ENCODE measurements around the gene BRI3BP. TPM values are rescaled to one million over a fixed set of nuclear protein-coding genes. Genes with fewer than 3 reads are reported as not detected.

Gene BRI3BP
- total RNA-seq, 1 donor = 2.2 TPM

DNA sequence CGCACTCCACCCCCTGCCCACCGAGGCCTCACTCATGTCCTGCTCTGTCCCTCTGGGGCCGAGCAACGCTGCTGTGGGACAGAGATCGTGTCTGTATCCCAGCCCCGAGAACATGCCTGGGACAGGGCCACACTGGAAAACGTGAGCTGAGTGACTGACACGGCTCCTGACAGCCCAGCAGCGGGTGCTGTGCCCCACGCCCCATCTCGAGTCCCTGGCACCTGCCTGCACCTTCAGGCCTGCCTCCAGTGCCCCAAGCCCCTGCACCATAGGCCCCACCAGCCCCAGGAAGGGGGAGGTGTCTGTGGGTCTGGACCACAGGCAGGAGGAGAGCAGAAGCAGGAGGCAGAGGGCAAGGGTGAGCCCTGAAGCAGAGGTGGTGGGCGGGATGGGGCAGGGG is 44.4 kb upstream of the BRI3BP start:
- no peak overlapping the region for H3K4me2 ChIP-seq (ENCODE audit: insufficient read depth, low read length)
- H3K27ac ChIP-seq (ENCODE audit: low read depth, low read length) = no peak overlapping the region
- TF ChIP-seq, protein P1, sequence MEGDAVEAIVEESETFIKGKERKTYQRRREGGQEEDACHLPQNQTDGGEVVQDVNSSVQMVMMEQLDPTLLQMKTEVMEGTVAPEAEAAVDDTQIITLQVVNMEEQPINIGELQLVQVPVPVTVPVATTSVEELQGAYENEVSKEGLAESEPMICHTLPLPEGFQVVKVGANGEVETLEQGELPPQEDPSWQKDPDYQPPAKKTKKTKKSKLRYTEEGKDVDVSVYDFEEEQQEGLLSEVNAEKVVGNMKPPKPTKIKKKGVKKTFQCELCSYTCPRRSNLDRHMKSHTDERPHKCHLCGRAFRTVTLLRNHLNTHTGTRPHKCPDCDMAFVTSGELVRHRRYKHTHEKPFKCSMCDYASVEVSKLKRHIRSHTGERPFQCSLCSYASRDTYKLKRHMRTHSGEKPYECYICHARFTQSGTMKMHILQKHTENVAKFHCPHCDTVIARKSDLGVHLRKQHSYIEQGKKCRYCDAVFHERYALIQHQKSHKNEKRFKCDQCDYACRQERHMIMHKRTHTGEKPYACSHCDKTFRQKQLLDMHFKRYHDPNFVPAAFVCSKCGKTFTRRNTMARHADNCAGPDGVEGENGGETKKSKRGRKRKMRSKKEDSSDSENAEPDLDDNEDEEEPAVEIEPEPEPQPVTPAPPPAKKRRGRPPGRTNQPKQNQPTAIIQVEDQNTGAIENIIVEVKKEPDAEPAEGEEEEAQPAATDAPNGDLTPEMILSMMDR (IDR thresholded peaks at IDR 0.05; ENCODE audit: extremely low read depth, low read depth, low read length) = no peak
- no peaks in the 10 kb centered on the region for H3K79me2 ChIP-seq (ENCODE audit: insufficient read depth, low read length)
- H3K9me3 ChIP-seq (ENCODE audit: low read depth, low read length) = no peaks in the 10 kb centered on the region
- H4K20me1 ChIP-seq (ENCODE audit: insufficient read depth, low read length) = no peaks in the 10 kb centered on the region
- H3K36me3 ChIP-seq (ENCODE audit: insufficient read depth, low read length) = peaks cover 16% of the 10 kb centered on the region
- H3K27me3 ChIP-seq (ENCODE audit: insufficient read depth, low read length) = no peaks in the 10 kb centered on the region
- DNase-seq (ENCODE audit: insufficient read length, low spot score, missing footprints) = peak; percentile 54
- H2AFZ ChIP-seq (ENCODE audit: low read length) = no peak overlapping the region
- H3K4me1 ChIP-seq (ENCODE audit: insufficient read depth, low read length) = no peaks in the 10 kb centered on the region
- H3K4me3 ChIP-seq (ENCODE audit: insufficient read depth, low read length) = no peak overlapping the region

DNA sequence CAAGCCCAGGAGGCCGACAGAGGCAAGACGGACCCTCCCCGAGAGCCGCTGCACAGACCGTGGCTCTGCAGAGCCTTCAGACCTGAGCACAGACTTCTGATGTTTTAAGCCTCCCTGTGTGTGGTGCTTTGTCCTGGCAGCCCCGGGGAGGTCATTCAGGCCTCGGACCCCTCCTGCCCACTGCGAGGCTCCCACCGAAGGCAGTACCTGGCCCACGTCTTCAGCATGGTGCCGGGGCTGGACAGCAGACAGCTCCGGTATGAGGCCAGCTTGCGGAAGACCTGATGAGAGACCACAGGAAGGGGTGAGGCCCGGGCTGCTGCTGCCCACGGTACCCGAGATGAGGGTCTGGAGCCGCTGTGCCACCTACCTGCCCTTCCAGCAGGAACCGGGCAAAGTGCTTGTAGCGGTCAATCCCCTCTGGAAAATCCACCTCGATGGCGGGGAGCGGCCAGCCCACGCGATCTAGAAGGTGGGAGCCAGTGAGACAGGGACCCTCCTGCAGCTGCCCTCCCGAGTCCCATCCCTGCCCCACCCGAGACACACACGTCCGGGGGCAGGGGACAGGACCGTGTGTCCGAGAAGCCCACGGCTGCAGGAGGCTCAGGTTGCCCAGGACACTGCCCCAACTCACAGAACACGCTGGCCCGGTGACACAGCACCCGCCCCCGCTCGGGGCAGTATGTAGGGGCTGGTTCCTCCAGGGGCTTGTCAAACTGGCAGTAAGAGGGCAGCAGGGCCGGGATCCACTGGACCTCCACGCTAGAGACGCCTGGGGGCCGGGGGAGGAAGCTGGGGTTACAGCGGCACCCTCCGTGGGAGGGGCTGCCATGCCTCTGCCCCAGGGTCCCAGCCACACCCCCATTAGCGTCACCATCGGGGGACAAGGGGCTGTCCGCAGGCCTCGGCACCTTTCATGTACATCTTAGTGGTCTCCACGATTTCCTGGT is 43.4 kb upstream of the BRI3BP start:
- H4K20me1 ChIP-seq (ENCODE audit: insufficient read depth, low read length) = no peaks in the 10 kb centered on the region
- no peaks in the 10 kb centered on the region for H3K79me2 ChIP-seq (ENCODE audit: insufficient read depth, low read length)
- H3K9me3 ChIP-seq (ENCODE audit: low read depth, low read length) = no peaks in the 10 kb centered on the region
- no peak overlapping the region for H3K4me2 ChIP-seq (ENCODE audit: insufficient read depth, low read length)
- H3K4me1 ChIP-seq (ENCODE audit: insufficient read depth, low read length) = no peaks in the 10 kb centered on the region
- DNase-seq (ENCODE audit: insufficient read length, low spot score, missing footprints) = peak; percentile 76
- H3K27ac ChIP-seq (ENCODE audit: low read depth, low read length) = no peak overlapping the region
- no peak overlapping the region for H3K4me3 ChIP-seq (ENCODE audit: insufficient read depth, low read length)
- peaks cover 23% of the 10 kb centered on the region for H3K36me3 ChIP-seq (ENCODE audit: insufficient read depth, low read length)
- H2AFZ ChIP-seq (ENCODE audit: low read length) = no peak overlapping the region
- TF ChIP-seq, protein P1 (IDR thresholded peaks at IDR 0.05; ENCODE audit: extremely low read depth, low read depth, low read length) = no peak
- no peaks in the 10 kb centered on the region for H3K27me3 ChIP-seq (ENCODE audit: insufficient read depth, low read length)

DNA sequence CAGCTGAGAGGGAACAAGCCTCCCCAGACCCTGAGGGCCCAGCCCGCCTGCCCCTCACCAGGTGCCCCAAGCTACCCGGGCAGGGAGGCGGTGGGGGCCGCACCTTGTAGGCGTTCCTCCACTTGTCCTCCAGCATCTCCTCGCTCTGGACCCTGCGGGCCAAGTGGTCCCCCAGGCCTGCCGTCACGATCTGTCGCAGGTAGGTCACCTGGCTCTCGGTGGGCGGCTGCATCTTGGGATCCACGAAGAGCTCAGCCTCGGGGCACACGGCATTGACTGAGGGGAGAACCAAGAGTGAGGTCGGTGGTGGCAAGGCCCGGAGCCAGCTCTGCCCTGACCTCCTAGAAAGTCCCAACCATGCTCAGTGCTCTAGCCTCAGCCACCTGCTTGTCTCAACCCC is 41.1 kb upstream of the BRI3BP start:
- no peak overlapping the region for H3K27ac ChIP-seq (ENCODE audit: low read depth, low read length)
- no peak overlapping the region for H3K4me2 ChIP-seq (ENCODE audit: insufficient read depth, low read length)
- H3K79me2 ChIP-seq (ENCODE audit: insufficient read depth, low read length) = no peaks in the 10 kb centered on the region
- no peaks in the 10 kb centered on the region for H4K20me1 ChIP-seq (ENCODE audit: insufficient read depth, low read length)
- H3K9me3 ChIP-seq (ENCODE audit: low read depth, low read length) = no peaks in the 10 kb centered on the region
- TF ChIP-seq, protein P1 (IDR thresholded peaks at IDR 0.05; ENCODE audit: extremely low read depth, low read depth, low read length) = no peak
- H3K4me1 ChIP-seq (ENCODE audit: insufficient read depth, low read length) = no peaks in the 10 kb centered on the region
- no peak overlapping the region for H2AFZ ChIP-seq (ENCODE audit: low read length)
- DNase-seq (ENCODE audit: insufficient read length, low spot score, missing footprints) = peak; percentile 72
- H3K36me3 ChIP-seq (ENCODE audit: insufficient read depth, low read length) = peaks cover 34% of the 10 kb centered on the region
- H3K4me3 ChIP-seq (ENCODE audit: insufficient read depth, low read length) = no peak overlapping the region
- H3K27me3 ChIP-seq (ENCODE audit: insufficient read depth, low read length) = no peaks in the 10 kb centered on the region

DNA sequence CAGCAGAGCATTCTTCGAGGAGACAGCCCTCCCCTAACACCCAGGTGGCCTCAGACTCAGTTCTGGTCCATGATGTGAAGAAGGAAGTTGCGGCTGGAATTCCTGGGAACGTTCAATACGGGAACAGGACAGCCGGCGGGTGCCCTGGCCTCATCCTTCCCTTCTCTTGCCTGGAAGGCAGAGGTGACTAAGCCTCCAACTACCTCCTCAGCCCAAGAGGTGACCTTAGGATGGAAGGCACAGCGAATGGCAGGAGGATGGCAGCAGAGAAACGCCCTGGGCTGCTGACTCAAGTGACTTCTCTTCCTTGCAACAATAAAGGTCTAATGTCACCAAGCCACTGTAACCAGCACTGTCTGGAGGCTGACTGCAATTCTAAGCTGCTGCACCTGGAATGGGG is 40.6 kb upstream of the BRI3BP start:
- Histone ChIP-seq H3K27ac (ENCODE audit: low read depth, low read length) (no peak overlapping the region), H2AFZ (ENCODE audit: low read length) (no peak overlapping the region), H3K27me3 (ENCODE audit: insufficient read depth, low read length) (no peaks in the 10 kb centered on the region), H3K4me3 (ENCODE audit: insufficient read depth, low read length) (no peak overlapping the region), H3K36me3 (ENCODE audit: insufficient read depth, low read length) (peaks cover 33% of the 10 kb centered on the region), H3K4me1 (ENCODE audit: insufficient read depth, low read length) (no peaks in the 10 kb centered on the region), H4K20me1 (ENCODE audit: insufficient read depth, low read length) (no peaks in the 10 kb centered on the region), H3K9me3 (ENCODE audit: low read depth, low read length) (no peaks in the 10 kb centered on the region), H3K4me2 (ENCODE audit: insufficient read depth, low read length) (no peak overlapping the region), H3K79me2 (ENCODE audit: insufficient read depth, low read length) (no peaks in the 10 kb centered on the region)
- peak; percentile 64 for DNase-seq (ENCODE audit: insufficient read length, low spot score, missing footprints)
- TF ChIP-seq, protein P1 (IDR thresholded peaks at IDR 0.05; ENCODE audit: extremely low read depth, low read depth, low read length) = no peak
